Measurements from ENCODE around the gene METTL16. TPM values are rescaled to one million over a fixed set of nuclear protein-coding genes. Genes with fewer than 3 reads are reported as not detected.

Gene METTL16
- total RNA-seq, 8 experiments from 2014 or later, result 15.1 to 31.5 (median 20.3) TPM

- ATAC-seq (replicated peaks in 6 of 8), result no peak
- in situ Hi-C loops (cut with MboI; ENCODE audit: low pct_unique_long_range_greater_than_20kb in 2 of 9, low sequenced_read_pairs in 9 of 9, unreplicated experiment in 9 of 9), result no loop called here
- Histone ChIP-seq H3K4me3 (no peak overlapping the region), H3K4me1 (replicated peaks in 1 of 2) (peaks cover 0 to 10% of the 10 kb centered on the region in 2 donors), H3K27ac (no peak overlapping the region)
- WGBS, 10 experiments, result 94 to 100% methylated on average over 1 to 8 of the region's 18 CpGs; no CpG with 5 or more reads in 8 of the 10 experiments
These were observed 138.5 kb downstream of the METTL16 start for GRCh38 chr17:2373179-2373578.

GRCh38 chr17:2372681-2373080 lies 139.0 kb downstream of the METTL16 start:
- Histone ChIP-seq H3K27ac (no peak overlapping the region), H3K4me1 (replicated peaks in 1 of 2) (peaks cover 0 to 10% of the 10 kb centered on the region in 2 donors), H3K4me3 (no peak overlapping the region)
- in situ Hi-C loops (cut with MboI; ENCODE audit: low pct_unique_long_range_greater_than_20kb in 2 of 9, low sequenced_read_pairs in 9 of 9, unreplicated experiment in 9 of 9), result no loop called here
- 87 to 100% (median 88%) methylated on average over 3 to 5 of the region's 16 CpGs; no CpG with 5 or more reads in 7 of the 10 experiments for WGBS, 10 experiments
- no peak for ATAC-seq (replicated peaks in 6 of 8)

- WGBS, 10 experiments, result 96 to 100% (median 100%) methylated on average over 1 to 10 of the region's 26 CpGs; no CpG with 5 or more reads in 7 of the 10 experiments
- in situ Hi-C loops (cut with MboI; ENCODE audit: low pct_unique_long_range_greater_than_20kb in 2 of 9, low sequenced_read_pairs in 9 of 9, unreplicated experiment in 9 of 9), result no loop called here
- H3K27ac ChIP-seq, result no peak overlapping the region
- peak in 1 of 8 experiments; percentile 2 for ATAC-seq (replicated peaks in 6 of 8)
- H3K4me3 ChIP-seq, result no peak overlapping the region
- peaks cover 0 to 10% of the 10 kb centered on the region in 2 donors for H3K4me1 ChIP-seq (replicated peaks in 1 of 2)
These were observed 139.5 kb downstream of the METTL16 start for GRCh38 chr17:2372180-2372579.

GRCh38 chr17:2371183-2372130 lies 140.2 kb downstream of the METTL16 start:
- in situ Hi-C loops (cut with MboI; ENCODE audit: low pct_unique_long_range_greater_than_20kb in 2 of 9, low sequenced_read_pairs in 9 of 9, unreplicated experiment in 9 of 9), result no loop called here
- Histone ChIP-seq H3K4me3 (no peak overlapping the region), H3K27ac (no peak overlapping the region), H3K4me1 (replicated peaks in 1 of 2) (peaks cover 0 to 12% of the 10 kb centered on the region in 2 donors)
- 93 to 100% (median 97%) methylated on average over 1 to 13 of the region's 30 CpGs; no CpG with 5 or more reads in 4 of the 10 experiments for WGBS, 10 experiments
- ATAC-seq (replicated peaks in 6 of 8), result no peak

- ATAC-seq (replicated peaks in 6 of 8), result no peak
- in situ Hi-C loops (cut with MboI; ENCODE audit: low pct_unique_long_range_greater_than_20kb in 2 of 9, low sequenced_read_pairs in 9 of 9, unreplicated experiment in 9 of 9), result no loop called here
These were observed 141.5 kb downstream of the METTL16 start for GRCh38 chr17:2370211-2370589.

GRCh38 chr17:2369551-2370210 lies 142.0 kb downstream of the METTL16 start:
- H3K27ac ChIP-seq, result no peak overlapping the region
- 0 to 48% (median 44%) methylated on average over 2 to 7 of the region's 20 CpGs; no CpG with 5 or more reads in 7 of the 10 experiments for WGBS, 10 experiments
- in situ Hi-C loops (cut with MboI; ENCODE audit: low pct_unique_long_range_greater_than_20kb in 2 of 9, low sequenced_read_pairs in 9 of 9, unreplicated experiment in 9 of 9), result no loop called here

More at GRCh38 chr17:2370211-2370589, 141.5 kb downstream of the METTL16 start:
- H3K27ac ChIP-seq, result no peak overlapping the region
- WGBS, 10 experiments, result 37 to 100% (median 60%) methylated on average over 1 to 3 of the region's 11 CpGs; no CpG with 5 or more reads in 7 of the 10 experiments
- H3K4me1 ChIP-seq (replicated peaks in 1 of 2), result peaks cover 0 to 12% of the 10 kb centered on the region in 2 donors
- H3K4me3 ChIP-seq, result no peak overlapping the region

GRCh38 chr17:2369039-2369438 lies 142.6 kb downstream of the METTL16 start:
- H3K4me1 ChIP-seq (replicated peaks in 1 of 2), result peaks cover 0 to 12% of the 10 kb centered on the region in 2 donors
- peak in 1 of 8 experiments; percentile 2 for ATAC-seq (replicated peaks in 6 of 8)
- 50 to 100% (median 82%) methylated on average over 1 to 3 of the region's 5 CpGs; no CpG with 5 or more reads in 4 of the 10 experiments for WGBS, 10 experiments
- H3K27ac ChIP-seq, result no peak overlapping the region
- in situ Hi-C loops (cut with MboI; ENCODE audit: low pct_unique_long_range_greater_than_20kb in 2 of 9, low sequenced_read_pairs in 9 of 9, unreplicated experiment in 9 of 9), result no loop called here
- no peak overlapping the region for H3K4me3 ChIP-seq

More at GRCh38 chr17:2369551-2370210, 142.0 kb downstream of the METTL16 start:
- peak in 7 of 8 experiments; percentile 45 to 84 (median 66) for ATAC-seq (replicated peaks in 6 of 8)
- no peak overlapping the region for H3K4me3 ChIP-seq
- H3K4me1 ChIP-seq (replicated peaks in 1 of 2), result peaks cover 0 to 12% of the 10 kb centered on the region in 2 donors

GRCh38 chr17:2368359-2368758 lies 143.3 kb downstream of the METTL16 start:
- no peak overlapping the region for H3K27ac ChIP-seq
- H3K4me1 ChIP-seq (replicated peaks in 1 of 2), result peaks cover 0 to 12% of the 10 kb centered on the region in 2 donors
- WGBS, 10 experiments, result 67% methylated on average over 1 of the region's 8 CpGs; no CpG with 5 or more reads in 8 of the 10 experiments
- no peak overlapping the region for H3K4me3 ChIP-seq
- in situ Hi-C loops (cut with MboI; ENCODE audit: low pct_unique_long_range_greater_than_20kb in 2 of 9, low sequenced_read_pairs in 9 of 9, unreplicated experiment in 9 of 9), result no loop called here
- peak in 2 of 8 experiments; percentile 51 to 64 for ATAC-seq (replicated peaks in 6 of 8)

GRCh38 chr17:2366747-2367494 lies 144.8 kb downstream of the METTL16 start:
- 48 to 86% (median 75%) methylated on average over 1 to 6 of the region's 26 CpGs; no CpG with 5 or more reads in 5 of the 10 experiments for WGBS, 10 experiments
- H3K27ac ChIP-seq, result no peak overlapping the region
- H3K4me3 ChIP-seq, result no peak overlapping the region
- H3K4me1 ChIP-seq (replicated peaks in 1 of 2), result peaks cover 0 to 12% of the 10 kb centered on the region in 2 donors
- in situ Hi-C loops (cut with MboI; ENCODE audit: low pct_unique_long_range_greater_than_20kb in 2 of 9, low sequenced_read_pairs in 9 of 9, unreplicated experiment in 9 of 9), result no loop called here
- ATAC-seq (replicated peaks in 6 of 8), result no peak

Other genes starting within 250 kb of the METTL16 start
- gene SMG6, start 208.1 kb downstream of the METTL16 start, total RNA-seq, result 10 to 100 TPM; 18.5 to 54.9 (median 30.6) TPM
- 10 to 100 TPM in 5 of 8 experiments, 1 to 10 TPM in 3; 4.9 to 24.0 (median 10.6) TPM for gene SRR, start 207.9 kb downstream of the METTL16 start, total RNA-seq
- 10 to 100 TPM; 27.6 to 70.9 (median 41.3) TPM for gene TSR1, start 175.4 kb downstream of the METTL16 start, total RNA-seq
- gene SGSM2, start 174.4 kb downstream of the METTL16 start, total RNA-seq, result 10 to 100 TPM; 33.4 to 95.6 (median 46.4) TPM
- 10 to 100 TPM in 4 of 8 experiments, 1 to 10 TPM in 4; 6.4 to 25.1 (median 9.9) TPM for gene MNT, start 110.8 kb downstream of the METTL16 start, total RNA-seq
- 100 to 1,000 TPM in 3 of 8 experiments, 10 to 100 TPM in 5; 44.2 to 140 (median 95.0) TPM for gene PAFAH1B1, start 81.8 kb upstream of the METTL16 start, total RNA-seq
- gene CLUH, start 199.9 kb upstream of the METTL16 start, total RNA-seq, result 100 to 1,000 TPM in 1 of 8 experiments, 10 to 100 TPM in 7; 15.8 to 127 (median 28.4) TPM
- 1 to 10 TPM in 5 of 8 experiments, under 1 TPM in 3; 0.15 to 2.9 (median 1.2) TPM for gene CCDC92B, start 237.8 kb upstream of the METTL16 start, total RNA-seq

All from motor neuron (in vitro differentiated cells).